MM.1S (cell line): ENCODE results near the gene CDK5RAP2.

ENCODE experiments used
- DNase-seq: peaks from one replicate; pipeline ENCODE4 v3.0.0-alpha.2; 2015
- H2AFZ ChIP-seq: fragments of 300-600 bp; sonication (generic); 2 replicates; pipeline ENCODE4 v1.6.0; 2016; ENCODE audit warnings: antibody characterized with exemption, low read length
- H3F3A ChIP-seq: fragments of 300-600 bp; sonication (generic); 2 replicates; pipeline ENCODE4 v1.6.1; 2016; ENCODE audit warnings: mild to moderate bottlenecking, antibody characterized with exemption, low read length, moderate library complexity, mixed read lengths; ENCODE audit not compliant: insufficient read depth
- H3K27ac ChIP-seq: fragments of 300-600 bp; sonication (generic); 2 replicates; pipeline ENCODE4 v1.5.1; 2016; ENCODE audit warnings: mild to moderate bottlenecking, low read length
- H3K27me3 ChIP-seq: fragments of 300-600 bp; sonication (generic); replicated peaks from 2 replicates; pipeline ENCODE4 v1.6.0; 2016; ENCODE audit warnings: low read length; ENCODE audit not compliant: insufficient read depth
- H3K36me3 ChIP-seq: fragments of 300-600 bp; sonication (generic); replicated peaks from 2 replicates; pipeline ENCODE4 v1.6.1; 2016; ENCODE audit warnings: mild to moderate bottlenecking, low read length, mixed read lengths; ENCODE audit not compliant: insufficient read depth
- H3K4me1 ChIP-seq: fragments of 300-600 bp; sonication (generic); 2 replicates; pipeline ENCODE4 v1.6.1; 2016; ENCODE audit warnings: low read length, mixed read lengths
- H3K4me2 ChIP-seq: fragments of 300-600 bp; sonication (generic); 2 replicates; pipeline ENCODE4 v1.6.0; 2016; ENCODE audit warnings: low read depth, low read length
- H3K4me3 ChIP-seq: fragments of 300-600 bp; sonication (generic); 2 replicates; pipeline ENCODE4 v1.5.1; 2016; ENCODE audit warnings: low read length, mixed read lengths
- H3K79me2 ChIP-seq: fragments of 300-600 bp; sonication (generic); 2 replicates; pipeline ENCODE4 v1.6.1; 2016; ENCODE audit warnings: mixed run types, low read length, mixed read lengths
- H3K9ac ChIP-seq: fragments of 300-600 bp; sonication (generic); 2 replicates; pipeline ENCODE4 v1.6.1; 2016; ENCODE audit warnings: low read length, mixed read lengths
- H3K9me2 ChIP-seq: fragments of 300-600 bp; sonication (generic); replicated peaks from 2 replicates; pipeline ENCODE4 v1.6.1; 2016; ENCODE audit warnings: mild to moderate bottlenecking, low read length, mixed read lengths; ENCODE audit not compliant: insufficient read depth
- H3K9me3 ChIP-seq: fragments of 300-600 bp; sonication (generic); replicated peaks from 2 replicates; pipeline ENCODE4 v1.6.1; 2016; ENCODE audit warnings: mild to moderate bottlenecking, low read length, mixed read lengths; ENCODE audit not compliant: insufficient read depth
- H4K20me1 ChIP-seq: fragments of 300-600 bp; sonication (generic); 2 replicates; pipeline ENCODE4 v1.6.1; 2016; ENCODE audit warnings: mild to moderate bottlenecking, low read length, moderate library complexity, mixed read lengths; ENCODE audit not compliant: insufficient read depth
- CTCF ChIP-seq: fragments of 300-600 bp; sonication (generic); IDR thresholded peaks from 2 replicates; pipeline ENCODE4 v1.5.1; 2016; ENCODE audit warnings: antibody characterized with exemption, low read length, mixed read lengths
- EZH2 ChIP-seq: fragments of 300-600 bp; sonication (generic); optimal IDR thresholded peaks from 2 replicates; pipeline ENCODE3; 2017; ENCODE audit warnings: low read depth, mild to moderate bottlenecking, antibody characterized with exemption, low read length, mixed read lengths
- EZH2phosphoT487 ChIP-seq: fragments of 300-600 bp; sonication (generic); IDR thresholded peaks from 2 replicates; pipeline ENCODE4 v1.6.1; 2018; ENCODE audit warnings: antibody characterized with exemption, low read length

Gene CDK5RAP2

GRCh38 chr9:120481846-120482245, 98.1 kb downstream of the CDK5RAP2 start:
- Histone ChIP-seq H3K9ac (no peak overlapping the region), H3K4me1 (no peaks in the 10 kb centered on the region), H4K20me1 (no peaks in the 10 kb centered on the region), H3F3A (no peaks in the 10 kb centered on the region), H3K4me3 (no peak overlapping the region), H3K4me2 (no peak overlapping the region), H3K27ac (no peak overlapping the region), H3K27me3 (no peaks in the 10 kb centered on the region), H3K9me2 (no peaks in the 10 kb centered on the region), H3K36me3 (peaks cover 6% of the 10 kb centered on the region), H3K79me2 (peaks cover 4% of the 10 kb centered on the region; the same call in 1 of the 2 replicates), H2AFZ (no peak overlapping the region), H3K9me3 (no peaks in the 10 kb centered on the region)
- DNase-seq, result no peak
- no peak for TF ChIP-seq CTCF
- TF ChIP-seq EZH2, result no peak
- no peak for TF ChIP-seq EZH2phosphoT487

- Histone ChIP-seq H2AFZ (no peak overlapping the region), H3K9me2 (no peaks in the 10 kb centered on the region), H3K27me3 (no peaks in the 10 kb centered on the region), H3K9ac (no peak overlapping the region), H3K27ac (no peak overlapping the region), H3K4me2 (no peak overlapping the region), H3K79me2 (peaks cover 4% of the 10 kb centered on the region; the same call in 1 of the 2 replicates), H3K9me3 (no peaks in the 10 kb centered on the region), H3K36me3 (peaks cover 9% of the 10 kb centered on the region), H4K20me1 (no peaks in the 10 kb centered on the region), H3K4me3 (no peak overlapping the region), H3K4me1 (no peaks in the 10 kb centered on the region), H3F3A (no peaks in the 10 kb centered on the region)
- TF ChIP-seq EZH2phosphoT487 (no peak), EZH2 (no peak), CTCF (no peak)
- DNase-seq, result no peak
These were observed 98.7 kb downstream of the CDK5RAP2 start for GRCh38 chr9:120481248-120481647.

GRCh38 chr9:120480707-120481106, 99.3 kb downstream of the CDK5RAP2 start:
- Histone ChIP-seq H3K27ac (no peak overlapping the region), H3K9me2 (no peaks in the 10 kb centered on the region), H3K4me1 (no peaks in the 10 kb centered on the region), H4K20me1 (no peaks in the 10 kb centered on the region), H2AFZ (no peak overlapping the region), H3K4me2 (no peak overlapping the region), H3F3A (no peaks in the 10 kb centered on the region), H3K79me2 (peaks cover 4% of the 10 kb centered on the region; the same call in 1 of the 2 replicates), H3K27me3 (no peaks in the 10 kb centered on the region), H3K36me3 (peaks cover 9% of the 10 kb centered on the region), H3K9me3 (no peaks in the 10 kb centered on the region), H3K9ac (no peak overlapping the region), H3K4me3 (no peak overlapping the region)
- no peak for TF ChIP-seq EZH2phosphoT487
- no peak for DNase-seq

GRCh38 chr9:120478208-120478607, 101.8 kb downstream of the CDK5RAP2 start:
- no peak overlapping the region for H3K4me2 ChIP-seq
- no peak for TF ChIP-seq EZH2phosphoT487
- peaks cover 9% of the 10 kb centered on the region for H3K36me3 ChIP-seq
- peaks cover 4% of the 10 kb centered on the region; the same call in 1 of the 2 replicates for H3K79me2 ChIP-seq
- H3K9me2 ChIP-seq, result no peaks in the 10 kb centered on the region
- H3K27ac ChIP-seq, result no peak overlapping the region
- no peaks in the 10 kb centered on the region for H3F3A ChIP-seq
- H3K27me3 ChIP-seq, result no peaks in the 10 kb centered on the region
- no peaks in the 10 kb centered on the region for H3K9me3 ChIP-seq
- no peak overlapping the region for H3K9ac ChIP-seq
- no peak overlapping the region for H2AFZ ChIP-seq
- no peaks in the 10 kb centered on the region for H3K4me1 ChIP-seq
- H3K4me3 ChIP-seq, result no peak overlapping the region
- H4K20me1 ChIP-seq, result no peaks in the 10 kb centered on the region
- no peak for DNase-seq
